Psoas muscle (tissue), 8 donors: ENCODE data around the gene SORCS3. TPM values are rescaled to one million over a fixed set of nuclear protein-coding genes. Genes with fewer than 3 reads are reported as not detected.

ENCODE experiments used
- ATAC-seq, 4 donors: fragments of 200-7000 bp; cut with Tn5 transposase; one replicate each; pipeline ENCODE4 v1.9.1; 2020; ENCODE audit warnings: moderate library complexity in 3 of 4, mild to moderate bottlenecking in 2 of 4
- DNase-seq, 2 donors: peaks; one replicate each; pipeline ENCODE4 v3.0.0-alpha.2; 2020
- H3K27ac ChIP-seq: fragments of 200-600 bp; one replicate; pipeline ENCODE4 v1.8.0; 2022
- H3K27me3 ChIP-seq, 3 donors: fragments of 200-600 bp in 1 of 3; one replicate each; pipeline versions ENCODE4 v1.6.1 to v1.8.0; 2013 to 2022; ENCODE audit warnings: low read length in 2 of 3, mild to moderate bottlenecking in 2 of 3, moderate library complexity in 1 of 3; ENCODE audit not compliant: insufficient read depth in 3 of 3
- H3K36me3 ChIP-seq, 2 donors: fragments of 200-600 bp in 1 of 2; one replicate each; pipeline versions ENCODE4 v1.6.1 to v1.8.0; 2013 to 2022; ENCODE audit warnings: low read depth in 1 of 2, mild to moderate bottlenecking in 1 of 2, moderate library complexity in 1 of 2; ENCODE audit not compliant: insufficient read depth in 1 of 2
- H3K4me1 ChIP-seq: fragments of 200-600 bp; one replicate; pipeline ENCODE4 v1.8.0; 2022
- H3K4me3 ChIP-seq: fragments of 200-600 bp; one replicate; pipeline ENCODE4 v1.8.0; 2022; ENCODE audit warnings: mild to moderate bottlenecking
- H3K9me3 ChIP-seq: fragments of 200-600 bp; one replicate; pipeline ENCODE4 v1.8.0; 2022
- WGBS, 3 donors: extraction: QIAGEN DNeasy Blood & Tissue Kit; methylation state at CpG; one replicate each; pipeline versions ENCODE4 v1.1.6 to v1.1.7; 2013; 5-methylcytosine and 5-hydroxymethylcytosine counted together
- intact Hi-C, 2 donors: fragments of 100-400 bp; cut with DNase I; formaldehyde crosslinking; loops; one replicate each; pipeline versions ENCODE4 v1.11.0 to v1.14.2; 2022
- polyA plus RNA-seq, 3 donors: library from polyadenylated mRNA; stranded (reverse); fragments of 200-250 nt; gene quantifications; one replicate each; pipeline ENCODE4 v1.2.3, GENCODE V29; 2013
- total RNA-seq, 4 donors: library from RNA; stranded (reverse); fragmentation: NEBNext Ultra II Directional in 2 of 4; extraction: Animal tissue kit (Norgen Biotek cat#: 25700) in 2 of 4; gene quantifications; one replicate each; pipeline versions ENCODE4 v1.2.1 to v1.2.4, GENCODE V29; 2021 to 2023
- TF ChIP-seq, protein P1 (sequence below): fragments of 200-600 bp; IDR thresholded peaks from one replicate; pipeline ENCODE4 v1.8.0; 2022; ENCODE audit warnings: antibody characterized with exemption
- donor health status: healthy with polysubstance abuse.
- donor health status: DM: no; HTN: no; CAD: no; lungs with moderate emphysema.
- donor health status: Bipolar disorder and iron deficiency.
- donor health status: healthy.
- donor health status: DM: yes; HTN: yes; CAD: no.
- donor health status: DM: no; HTN: no; CAD: no.
- donor health status: DM: no; HTN: no; CAD: no.
- donor health status: DM: yes; HTN: yes; CAD: no.

The SORCS3 gene
- total and polyA plus RNA-seq, 7 donors: 0.01 TPM; not detected in 6

DNA sequence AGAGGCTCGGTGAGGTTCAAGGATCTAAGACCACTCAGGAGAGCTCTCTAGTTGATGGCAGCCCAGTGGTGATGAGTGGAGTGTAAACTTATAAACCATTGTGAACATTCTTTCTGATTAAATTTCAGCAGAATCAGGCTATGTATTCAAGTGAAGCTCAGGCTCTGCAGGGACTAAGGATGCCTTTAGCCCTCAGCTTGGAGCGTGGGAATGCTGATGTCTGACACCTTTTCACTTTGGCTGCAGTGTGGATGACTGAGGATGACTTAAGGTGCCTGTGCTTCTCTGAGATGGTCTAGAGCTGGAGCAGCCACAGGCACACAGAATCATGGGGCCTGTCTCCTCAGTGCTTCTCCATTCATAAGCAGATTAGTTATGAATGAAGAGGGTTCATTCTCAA, 150.4 kb downstream of the SORCS3 start:
- Histone ChIP-seq H3K9me3 (no peaks in the 10 kb centered on the region), H3K4me3 (no peak overlapping the region), H3K27me3 (peaks cover 0 to 2% (median 0%) of the 10 kb centered on the region in 3 donors), H3K4me1 (no peaks in the 10 kb centered on the region), H3K27ac (no peak overlapping the region), H3K36me3 (no peaks in the 10 kb centered on the region)
- DNase-seq: no peak
- no peak for ATAC-seq
- 67 to 71% (median 70%) methylated on average over 2 of the region's 2 CpGs for WGBS, 3 donors
- intact Hi-C loops: no loop called here
- TF ChIP-seq, protein P1, sequence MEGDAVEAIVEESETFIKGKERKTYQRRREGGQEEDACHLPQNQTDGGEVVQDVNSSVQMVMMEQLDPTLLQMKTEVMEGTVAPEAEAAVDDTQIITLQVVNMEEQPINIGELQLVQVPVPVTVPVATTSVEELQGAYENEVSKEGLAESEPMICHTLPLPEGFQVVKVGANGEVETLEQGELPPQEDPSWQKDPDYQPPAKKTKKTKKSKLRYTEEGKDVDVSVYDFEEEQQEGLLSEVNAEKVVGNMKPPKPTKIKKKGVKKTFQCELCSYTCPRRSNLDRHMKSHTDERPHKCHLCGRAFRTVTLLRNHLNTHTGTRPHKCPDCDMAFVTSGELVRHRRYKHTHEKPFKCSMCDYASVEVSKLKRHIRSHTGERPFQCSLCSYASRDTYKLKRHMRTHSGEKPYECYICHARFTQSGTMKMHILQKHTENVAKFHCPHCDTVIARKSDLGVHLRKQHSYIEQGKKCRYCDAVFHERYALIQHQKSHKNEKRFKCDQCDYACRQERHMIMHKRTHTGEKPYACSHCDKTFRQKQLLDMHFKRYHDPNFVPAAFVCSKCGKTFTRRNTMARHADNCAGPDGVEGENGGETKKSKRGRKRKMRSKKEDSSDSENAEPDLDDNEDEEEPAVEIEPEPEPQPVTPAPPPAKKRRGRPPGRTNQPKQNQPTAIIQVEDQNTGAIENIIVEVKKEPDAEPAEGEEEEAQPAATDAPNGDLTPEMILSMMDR: no peak

DNA sequence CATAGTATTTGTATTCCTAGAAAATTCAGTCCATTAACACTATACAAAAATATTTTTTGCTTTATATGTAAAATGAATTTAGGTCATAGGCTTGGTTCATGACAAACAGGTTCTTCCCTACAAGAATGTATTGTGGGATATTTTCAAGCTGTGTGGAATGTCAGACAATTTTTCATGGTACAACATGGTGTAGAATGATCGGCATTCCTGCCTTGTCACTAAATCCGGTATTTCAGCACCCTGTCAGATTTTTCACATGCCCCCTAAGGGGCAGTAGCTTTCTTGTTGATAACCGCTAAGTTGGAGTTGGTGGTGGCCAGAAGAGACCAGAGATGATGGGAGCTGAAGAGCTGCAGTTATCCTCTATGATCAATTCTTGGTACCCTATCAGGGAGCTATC, 154.3 kb downstream of the SORCS3 start:
- Histone ChIP-seq H3K27me3 (no peaks in the 10 kb centered on the region), H3K27ac (no peak overlapping the region), H3K36me3 (no peaks in the 10 kb centered on the region), H3K4me3 (no peak overlapping the region), H3K9me3 (no peaks in the 10 kb centered on the region), H3K4me1 (no peaks in the 10 kb centered on the region)
- DNase-seq (no peak), ATAC-seq (no peak)
- TF ChIP-seq, protein P1: no peak
- WGBS, 3 donors: 40 to 51% (median 44%) methylated on average over 3 of the region's 3 CpGs
- intact Hi-C loops: no loop called here

DNA sequence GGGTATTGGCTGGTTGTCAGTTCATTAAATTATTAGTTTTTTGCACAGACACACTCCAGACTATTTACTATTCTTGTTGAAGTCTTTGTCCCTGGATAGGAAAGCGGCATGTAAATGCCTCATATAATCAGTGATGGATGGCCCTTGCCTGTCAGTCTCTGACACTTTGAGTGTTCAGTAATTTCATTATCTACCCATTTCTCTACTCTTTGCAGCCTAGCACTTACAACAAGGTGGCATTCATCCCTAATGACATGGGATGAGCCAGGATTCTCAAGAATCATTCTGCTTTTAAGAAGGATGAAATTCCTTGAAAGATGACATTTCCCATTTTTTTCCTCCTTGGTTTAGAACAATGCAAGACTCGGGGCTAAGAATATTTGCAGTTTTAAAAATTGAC, 155.7 kb downstream of the SORCS3 start:
- Histone ChIP-seq H3K4me3 (no peak overlapping the region), H3K9me3 (no peaks in the 10 kb centered on the region), H3K27ac (no peak overlapping the region), H3K36me3 (no peaks in the 10 kb centered on the region), H3K27me3 (no peaks in the 10 kb centered on the region), H3K4me1 (no peaks in the 10 kb centered on the region)
- intact Hi-C loops: no loop called here
- DNase-seq (no peak), ATAC-seq (no peak)
- WGBS, 3 donors: 71 to 79% (median 77%) methylated on average over 2 of the region's 2 CpGs
- TF ChIP-seq, protein P1: no peak

DNA sequence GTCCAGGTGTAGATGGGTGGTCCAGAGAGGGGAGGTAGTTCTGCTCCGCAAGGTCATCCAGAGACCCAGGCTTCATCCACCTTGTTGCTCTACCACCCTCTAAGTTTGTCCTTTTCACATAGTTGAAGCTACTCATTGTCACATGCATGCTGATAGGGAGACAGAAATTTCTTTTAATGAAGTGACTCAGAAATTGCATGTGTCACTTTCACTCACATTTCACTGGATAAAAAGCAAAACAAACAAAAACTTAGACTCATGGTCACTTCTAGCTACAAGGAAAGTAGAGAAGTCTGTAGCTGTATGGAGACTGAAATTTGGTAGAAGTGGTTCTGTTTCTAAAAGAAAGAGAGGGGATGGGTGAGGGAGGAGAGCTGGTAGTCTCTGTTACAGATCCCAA, 161.9 kb downstream of the SORCS3 start:
- TF ChIP-seq, protein P1: no peak
- WGBS, 3 donors: 96 to 98% (median 96%) methylated on average over 1 of the region's 1 CpG
- no peaks in the 10 kb centered on the region for H3K9me3 ChIP-seq

DNA sequence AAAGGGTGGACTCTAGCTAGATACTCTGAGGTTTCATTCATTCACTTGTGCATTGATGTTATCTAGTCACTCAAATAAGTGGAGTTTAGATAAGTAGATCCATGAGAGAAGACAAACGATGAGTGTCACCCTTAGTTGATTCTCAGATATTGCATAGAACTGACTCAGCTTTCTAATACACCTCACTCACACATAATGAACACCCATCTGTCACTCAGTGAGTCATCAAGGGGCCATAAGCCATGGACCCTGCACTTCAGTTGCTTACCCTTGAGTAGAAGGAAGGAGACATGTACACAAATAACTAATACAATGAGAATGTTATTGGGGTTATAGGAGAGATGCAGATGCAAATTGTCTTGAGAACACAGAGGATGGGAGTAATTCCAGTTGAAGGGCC, 163.8 kb downstream of the SORCS3 start:
- H3K4me1 ChIP-seq: no peaks in the 10 kb centered on the region
- peaks cover 0 to 2% (median 0%) of the 10 kb centered on the region in 3 donors for H3K27me3 ChIP-seq
- no peak overlapping the region for H3K27ac ChIP-seq
- WGBS, 3 donors: 79 to 89% (median 83%) methylated on average over 1 of the region's 1 CpG
- H3K36me3 ChIP-seq: no peaks in the 10 kb centered on the region
- intact Hi-C loops: no loop called here
- no peak for ATAC-seq
- no peaks in the 10 kb centered on the region for H3K9me3 ChIP-seq
- DNase-seq: no peak
- TF ChIP-seq, protein P1: no peak
- H3K4me3 ChIP-seq: no peak overlapping the region

More for the DNA sequence above, 161.9 kb downstream of the SORCS3 start:
- Histone ChIP-seq H3K27ac (no peak overlapping the region), H3K36me3 (no peaks in the 10 kb centered on the region), H3K4me3 (no peak overlapping the region), H3K4me1 (no peaks in the 10 kb centered on the region), H3K27me3 (peaks cover 0 to 2% (median 0%) of the 10 kb centered on the region in 3 donors)
- no peak for DNase-seq
- intact Hi-C loops: no loop called here
- no peak for ATAC-seq
